ENCODE data around the gene ATE1. TPM values are rescaled to one million over a fixed set of nuclear protein-coding genes. Genes with fewer than 3 reads are reported as not detected.

ATE1 gene
- total and polyA plus RNA-seq, 10 of the 15 experiments (the other 5 are each of a cell fraction or from before 2014, with no cell fraction given): 4.3 to 22.7 (median 15.9) TPM

GRCh38 chr10:121813857-121814256, 114.0 kb downstream of the ATE1 start:
- ChIA-PET RAD21 (ENCODE audit: unreplicated experiment) (no interaction called here), POLR2A (no interaction called here), SMC1A (ENCODE audit: uncharacterized antibody, unreplicated experiment) (no interaction called here), CTCF (interaction anchor here (2.5 to 5.5 kb wide), 2 partner anchors 10 to 86 kb away, joined by 8 to 29 read pairs; no protein-coding TSS in a partner anchor)
- H3K4me1 ChIP-seq (ENCODE audit: control insufficient read depth, insufficient read depth, low read length): no peaks in the 10 kb centered on the region
- H3K9me3 ChIP-seq (replicated peaks; ENCODE audit: control insufficient read depth, insufficient read depth, low read length): no peaks in the 10 kb centered on the region
- no peak overlapping the region for H2AFZ ChIP-seq (ENCODE audit: control insufficient read depth, low read depth, low read length)
- H3K4me2 ChIP-seq (ENCODE audit: control insufficient read depth, insufficient read depth): no peak overlapping the region
- no peaks in the 10 kb centered on the region for H3K79me2 ChIP-seq (ENCODE audit: control insufficient read depth, insufficient read depth, low read length)
- no peaks in the 10 kb centered on the region for H3K36me3 ChIP-seq (ENCODE audit: control insufficient read depth in 2 of 2, insufficient read depth in 2 of 2, low read length in 1 of 2)
- intact Hi-C loops (cut with micrococcal nuclease; ENCODE audit: unreplicated experiment) (no loop called here), in situ Hi-C loops (cut with MboI) (no loop called here)
- no peaks in the 10 kb centered on the region for H3K27me3 ChIP-seq (replicated peaks in 1 of 2; ENCODE audit: control insufficient read depth in 2 of 2, insufficient read depth in 2 of 2, low read length in 1 of 2)
- no peak overlapping the region for H3K4me3 ChIP-seq
- no peak overlapping the region for H3K9ac ChIP-seq (ENCODE audit: control insufficient read depth, insufficient read depth, low read length)
- WGBS (ENCODE audit: insufficient coverage, insufficient replicate concordance, low lambda C conversion rate, missing lambda C conversion rate): 93% methylated on average over 4 of the region's 4 CpGs
- H4K20me1 ChIP-seq (ENCODE audit: control insufficient read depth, insufficient read depth): no peaks in the 10 kb centered on the region
- ATAC-seq (no peak), DNase-seq (ENCODE audit: low read depth, low spot score) (no peak), FAIRE-seq (no peak)
- TF ChIP-seq ZBED1 (IDR thresholded peaks at IDR 0.05; ENCODE audit: borderline replicate concordance): no peak
- TF ChIP-seq, protein P1, sequence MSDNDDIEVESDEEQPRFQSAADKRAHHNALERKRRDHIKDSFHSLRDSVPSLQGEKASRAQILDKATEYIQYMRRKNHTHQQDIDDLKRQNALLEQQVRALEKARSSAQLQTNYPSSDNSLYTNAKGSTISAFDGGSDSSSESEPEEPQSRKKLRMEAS (IDR thresholded peaks at IDR 0.05; ENCODE audit: low read depth, low read length): no peak
- no peak for TF ChIP-seq YBX1 (IDR thresholded peaks at IDR 0.05)
- no peak for TF ChIP-seq POU2F2 (IDR thresholded peaks at IDR 0.05; ENCODE audit: borderline replicate concordance, low read depth, low read length)
- TF ChIP-seq ASH2L (IDR thresholded peaks at IDR 0.05; ENCODE audit: borderline replicate concordance, low read depth): no peak
- no peak for TF ChIP-seq KLF5 (IDR thresholded peaks at IDR 0.05; ENCODE audit: partially characterized antibody)
- no peak for TF ChIP-seq IKZF1 (conservative IDR thresholded peaks at IDR 0.05)
- TF ChIP-seq, protein P2, sequence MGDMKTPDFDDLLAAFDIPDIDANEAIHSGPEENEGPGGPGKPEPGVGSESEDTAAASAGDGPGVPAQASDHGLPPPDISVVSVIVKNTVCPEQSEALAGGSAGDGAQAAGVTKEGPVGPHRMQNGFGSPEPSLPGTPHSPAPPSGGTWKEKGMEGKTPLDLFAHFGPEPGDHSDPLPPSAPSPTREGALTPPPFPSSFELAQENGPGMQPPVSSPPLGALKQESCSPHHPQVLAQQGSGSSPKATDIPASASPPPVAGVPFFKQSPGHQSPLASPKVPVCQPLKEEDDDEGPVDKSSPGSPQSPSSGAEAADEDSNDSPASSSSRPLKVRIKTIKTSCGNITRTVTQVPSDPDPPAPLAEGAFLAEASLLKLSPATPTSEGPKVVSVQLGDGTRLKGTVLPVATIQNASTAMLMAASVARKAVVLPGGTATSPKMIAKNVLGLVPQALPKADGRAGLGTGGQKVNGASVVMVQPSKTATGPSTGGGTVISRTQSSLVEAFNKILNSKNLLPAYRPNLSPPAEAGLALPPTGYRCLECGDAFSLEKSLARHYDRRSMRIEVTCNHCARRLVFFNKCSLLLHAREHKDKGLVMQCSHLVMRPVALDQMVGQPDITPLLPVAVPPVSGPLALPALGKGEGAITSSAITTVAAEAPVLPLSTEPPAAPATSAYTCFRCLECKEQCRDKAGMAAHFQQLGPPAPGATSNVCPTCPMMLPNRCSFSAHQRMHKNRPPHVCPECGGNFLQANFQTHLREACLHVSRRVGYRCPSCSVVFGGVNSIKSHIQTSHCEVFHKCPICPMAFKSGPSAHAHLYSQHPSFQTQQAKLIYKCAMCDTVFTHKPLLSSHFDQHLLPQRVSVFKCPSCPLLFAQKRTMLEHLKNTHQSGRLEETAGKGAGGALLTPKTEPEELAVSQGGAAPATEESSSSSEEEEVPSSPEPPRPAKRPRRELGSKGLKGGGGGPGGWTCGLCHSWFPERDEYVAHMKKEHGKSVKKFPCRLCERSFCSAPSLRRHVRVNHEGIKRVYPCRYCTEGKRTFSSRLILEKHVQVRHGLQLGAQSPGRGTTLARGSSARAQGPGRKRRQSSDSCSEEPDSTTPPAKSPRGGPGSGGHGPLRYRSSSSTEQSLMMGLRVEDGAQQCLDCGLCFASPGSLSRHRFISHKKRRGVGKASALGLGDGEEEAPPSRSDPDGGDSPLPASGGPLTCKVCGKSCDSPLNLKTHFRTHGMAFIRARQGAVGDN (IDR thresholded peaks at IDR 0.05): no peak
- no peak for TF ChIP-seq TCF12 (IDR thresholded peaks at IDR 0.05; ENCODE audit: low read depth, low read length)
- TF ChIP-seq POLR2A (IDR thresholded peaks at IDR 0.05; ENCODE audit: low read depth, low read length): no peak
- no peak for TF ChIP-seq NR2C2 (IDR thresholded peaks at IDR 0.05; ENCODE audit: borderline replicate concordance, control insufficient read depth, insufficient read length, low read depth)
- no peak for TF ChIP-seq TBL1XR1 (IDR thresholded peaks at IDR 0.05; ENCODE audit: low read depth, low read length)
- no peak for TF ChIP-seq MTA2 (IDR thresholded peaks at IDR 0.05; ENCODE audit: low read depth)
- no peak for TF ChIP-seq ZSCAN29 (IDR thresholded peaks at IDR 0.05)
- TF ChIP-seq BMI1 (IDR thresholded peaks at IDR 0.05; ENCODE audit: borderline replicate concordance): no peak
- no peak for TF ChIP-seq SRF (IDR thresholded peaks at IDR 0.05; ENCODE audit: low read depth in 2 of 2, low read length in 2 of 2)
- TF ChIP-seq GABPA (IDR thresholded peaks at IDR 0.05; ENCODE audit: low read depth): no peak
- TF ChIP-seq CHD4 (IDR thresholded peaks at IDR 0.05): no peak
- no peak for TF ChIP-seq YY1 (IDR thresholded peaks at IDR 0.05; ENCODE audit: low read depth, low read length)
- TF ChIP-seq, protein P3, sequence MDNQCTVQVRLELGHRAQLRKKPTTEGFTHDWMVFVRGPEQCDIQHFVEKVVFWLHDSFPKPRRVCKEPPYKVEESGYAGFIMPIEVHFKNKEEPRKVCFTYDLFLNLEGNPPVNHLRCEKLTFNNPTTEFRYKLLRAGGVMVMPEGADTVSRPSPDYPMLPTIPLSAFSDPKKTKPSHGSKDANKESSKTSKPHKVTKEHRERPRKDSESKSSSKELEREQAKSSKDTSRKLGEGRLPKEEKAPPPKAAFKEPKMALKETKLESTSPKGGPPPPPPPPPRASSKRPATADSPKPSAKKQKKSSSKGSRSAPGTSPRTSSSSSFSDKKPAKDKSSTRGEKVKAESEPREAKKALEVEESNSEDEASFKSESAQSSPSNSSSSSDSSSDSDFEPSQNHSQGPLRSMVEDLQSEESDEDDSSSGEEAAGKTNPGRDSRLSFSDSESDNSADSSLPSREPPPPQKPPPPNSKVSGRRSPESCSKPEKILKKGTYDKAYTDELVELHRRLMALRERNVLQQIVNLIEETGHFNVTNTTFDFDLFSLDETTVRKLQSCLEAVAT (IDR thresholded peaks at IDR 0.05): no peak
- no peak overlapping the region for H3K27ac ChIP-seq (ENCODE audit: control insufficient read depth, insufficient read depth)
- BruUV-seq (replicated peaks): no TSS peak

All from GM12878 (cell line).